CD1c-positive myeloid dendritic cell (primary cell): ENCODE data around the gene SGPP1.
"Not testable (repeated sequence)": the region's sequence is repeated elsewhere in the genome, so short reads cannot be mapped to it uniquely, and the experiment has no call there.

Source experiments
- DNase-seq: peaks from one replicate; pipeline ENCODE4 v3.0.0-alpha.2; 2016; ENCODE audit errors: extremely low spot score

Gene SGPP1

GRCh38 chr14:63727736-63728728, at the start of gene SGPP1:
SGPP1 (minus strand) TSS chr14:63728065; CDS start chr14:63727944, 121 bp downstream.
- DNase-seq = peak; percentile 83

- no peak for DNase-seq
Observed at GRCh38 chr14:63777024-63777423, 49.2 kb upstream of the SGPP1 start.

GRCh38 chr14:63773504-63773903, 45.6 kb upstream of the SGPP1 start:
- DNase-seq = no peak

GRCh38 chr14:63770187-63770807, 42.4 kb upstream of the SGPP1 start:
- peak; percentile 59 for DNase-seq

GRCh38 chr14:63766611-63767010, 38.7 kb upstream of the SGPP1 start:
- DNase-seq = no peak

GRCh38 chr14:63764620-63765139, 36.8 kb upstream of the SGPP1 start:
- no peak for DNase-seq

GRCh38 chr14:63764103-63764502, 36.2 kb upstream of the SGPP1 start:
- no peak for DNase-seq

- DNase-seq = no peak
Observed at GRCh38 chr14:63761351-63762117, 33.7 kb upstream of the SGPP1 start.

GRCh38 chr14:63760014-63760413, 32.1 kb upstream of the SGPP1 start:
- DNase-seq = peak; percentile 4

GRCh38 chr14:63759456-63759855, 31.6 kb upstream of the SGPP1 start:
- DNase-seq = no peak

GRCh38 chr14:63757211-63757610, 29.3 kb upstream of the SGPP1 start:
- DNase-seq = no peak

GRCh38 chr14:63752449-63753169, 24.7 kb upstream of the SGPP1 start:
- DNase-seq = peak; percentile 58

- DNase-seq = not testable (repeated sequence)
Observed at GRCh38 chr14:63751076-63751475, 23.2 kb upstream of the SGPP1 start.

GRCh38 chr14:63747846-63748245, 20.0 kb upstream of the SGPP1 start:
- DNase-seq = no peak

GRCh38 chr14:63745858-63746425, 18.1 kb upstream of the SGPP1 start:
- DNase-seq = peak; percentile 53

- no peak for DNase-seq
Observed at GRCh38 chr14:63745272-63745671, 17.4 kb upstream of the SGPP1 start.

- DNase-seq = no peak
Observed at GRCh38 chr14:63737582-63738006, 9.7 kb upstream of the SGPP1 start.

GRCh38 chr14:63735720-63736119, 7.9 kb upstream of the SGPP1 start:
- DNase-seq = no peak

GRCh38 chr14:63730659-63731058, 2.8 kb upstream of the SGPP1 start:
- DNase-seq = no peak

GRCh38 chr14:63727231-63727735, 582 bp downstream of the SGPP1 start:
- peak; percentile 45 for DNase-seq

GRCh38 chr14:63726499-63726898, 1.4 kb downstream of the SGPP1 start:
- peak; percentile 48 for DNase-seq
